Measurements from ENCODE around the gene BNIP5.

The BNIP5 gene

GRCh38 chr6:36302227-36302976, 34.3 kb downstream of the BNIP5 start (continued):
- TF ChIP-seq ZNF677 (tag by site-specific recombination; IDR thresholded peaks at IDR 0.05), result no peak
- no peak for TF ChIP-seq ZNF350 (tag by site-specific recombination; IDR thresholded peaks at IDR 0.05)
- no peak for TF ChIP-seq ZNF658 (tag by site-specific recombination; IDR thresholded peaks at IDR 0.05)
- TF ChIP-seq ZNF174 (tag by site-specific recombination; IDR thresholded peaks at IDR 0.05), result no peak
- TF ChIP-seq ZNF513 (tag by site-specific recombination; IDR thresholded peaks at IDR 0.05), result no peak
- 0 out of 2 replicates have a peak, but pooled peaks have one; percentile 36 for TF ChIP-seq ZEB2 (tag by site-specific recombination; IDR thresholded peaks at IDR 0.05)
- TF ChIP-seq ATF2 (tag by site-specific recombination; IDR thresholded peaks at IDR 0.05; ENCODE audit: low read depth), result no peak
- TF ChIP-seq YY1 (tag by site-specific recombination; IDR thresholded peaks at IDR 0.05), result no peak
- TF ChIP-seq SP2 (tag by site-specific recombination; IDR thresholded peaks at IDR 0.05), result no peak
- TF ChIP-seq ZBTB8A (tag by site-specific recombination; IDR thresholded peaks at IDR 0.05), result 0 out of 2 replicates have a peak, but pooled peaks have one; percentile 17
- no peak for TF ChIP-seq ZNF138 (tag by site-specific recombination; IDR thresholded peaks at IDR 0.05; ENCODE audit: borderline replicate concordance)
- TF ChIP-seq SALL2 (tag by site-specific recombination; IDR thresholded peaks at IDR 0.05; ENCODE audit: borderline replicate concordance), result no peak
- TF ChIP-seq ZNF580 (tag by site-specific recombination; IDR thresholded peaks at IDR 0.05), result no peak
- TF ChIP-seq ZSCAN18 (tag by site-specific recombination; IDR thresholded peaks at IDR 0.05), result no peak
- no peak for TF ChIP-seq BCL6B (tag by site-specific recombination; IDR thresholded peaks at IDR 0.05)

- CTCF ChIA-PET, result interaction anchor here (0.6 to 8.5 kb wide), 42 partner anchors 10 to 297 kb away, joined by 3 to 172 read pairs (median 6); partner anchors contain the start of gene PNPLA1
- POLR2A ChIA-PET, result interaction anchor here (0.5 to 1.0 kb wide), 3 partner anchors 43 to 105 kb away, joined by 3 to 4 read pairs (median 4); partner anchors contain the start of gene BRPF3
These were observed 34.9 kb downstream of the BNIP5 start for GRCh38 chr6:36301781-36302180.

More at GRCh38 chr6:36301781-36302180, 34.9 kb downstream of the BNIP5 start:
- Histone ChIP-seq H3K4me3 (ENCODE audit: low read depth, low read length) (no peak overlapping the region), H3K36me3 (ENCODE audit: control insufficient read depth in 2 of 2, insufficient read depth in 1 of 2, low read length in 2 of 2) (no peaks in the 10 kb centered on the region), H3K27ac (ENCODE audit: extremely low read depth, low read depth, low read length) (no peak overlapping the region), H3K9me3 (ENCODE audit: control insufficient read depth, insufficient read depth, low read depth, low read length) (no peaks in the 10 kb centered on the region), H3K4me1 (ENCODE audit: control insufficient read depth, insufficient read depth, low read length) (no peaks in the 10 kb centered on the region)
- TF ChIP-seq ZNF175 (tag by site-specific recombination; IDR thresholded peaks at IDR 0.05) (no peak), EGR2 (tag by site-specific recombination; IDR thresholded peaks at IDR 0.05; ENCODE audit: low read depth) (no peak), SETDB1 (IDR thresholded peaks at IDR 0.05; ENCODE audit: insufficient read length, low read length) (no peak), ZNF148 (tag by site-specific recombination; IDR thresholded peaks at IDR 0.05; ENCODE audit: borderline replicate concordance) (no peak), REPIN1 (tag by site-specific recombination; IDR thresholded peaks at IDR 0.05; ENCODE audit: low read depth) (no peak)
